Gastrocnemius medialis (tissue), 4 donors: Measurements from ENCODE around the gene PABPN1L.

ENCODE experiments used
- CTCF ChIP-seq, 5 experiments: fragments of 450-650 bp in 3 of 5; fragments of 200-600 bp in 2 of 5; sonication (generic) in 2 of 5; IDR thresholded peaks in 4 of 5; conservative IDR thresholded peaks in 1 of 5; 1 replicate in 4 of 5; 2 replicates in 1 of 5; pipeline ENCODE4 v1.5.1; 2016 to 2019; ENCODE audit warnings: antibody characterized with exemption in 5 of 5, mild to moderate bottlenecking in 3 of 5, moderate library complexity in 3 of 5
- POLR2A ChIP-seq, 2 donors: fragments of 450-650 bp; IDR thresholded peaks; one replicate each; pipeline ENCODE4 v1.6.1; 2017; ENCODE audit warnings: antibody characterized with exemption in 2 of 2, mild to moderate bottlenecking in 2 of 2, moderate library complexity in 2 of 2

- TF ChIP-seq CTCF (IDR thresholded peaks at IDR 0.05 in 4 of 5, conservative IDR thresholded peaks at IDR 0.05 in 1 of 5) = no peak
- no peak for TF ChIP-seq POLR2A (IDR thresholded peaks at IDR 0.05)
These were observed 24.1 kb downstream of the PABPN1L start for GRCh38 chr16:88842308-88842756.
